ENCODE data around the gene DRD2.

- TF ChIP-seq SUZ12 (IDR thresholded peaks at IDR 0.05; ENCODE audit: extremely low read depth, insufficient read depth, insufficient read length) (no peak), YY1 (IDR thresholded peaks at IDR 0.05; ENCODE audit: insufficient read depth, insufficient read length) (no peak)
These were observed 27.4 kb downstream of the DRD2 start for GRCh38 chr11:113447621-113448315.
